ELR (cell line): ENCODE measurements around the gene RNF208.

Experiments
- DNase-seq: peaks from one replicate; pipeline ENCODE4 v3.0.0-alpha.2; 2015; ENCODE audit warnings: low read depth

Gene RNF208

GRCh38 chr9:137227853-137228505, 5.9 kb upstream of the RNF208 start:
- DNase-seq: no peak

DNA sequence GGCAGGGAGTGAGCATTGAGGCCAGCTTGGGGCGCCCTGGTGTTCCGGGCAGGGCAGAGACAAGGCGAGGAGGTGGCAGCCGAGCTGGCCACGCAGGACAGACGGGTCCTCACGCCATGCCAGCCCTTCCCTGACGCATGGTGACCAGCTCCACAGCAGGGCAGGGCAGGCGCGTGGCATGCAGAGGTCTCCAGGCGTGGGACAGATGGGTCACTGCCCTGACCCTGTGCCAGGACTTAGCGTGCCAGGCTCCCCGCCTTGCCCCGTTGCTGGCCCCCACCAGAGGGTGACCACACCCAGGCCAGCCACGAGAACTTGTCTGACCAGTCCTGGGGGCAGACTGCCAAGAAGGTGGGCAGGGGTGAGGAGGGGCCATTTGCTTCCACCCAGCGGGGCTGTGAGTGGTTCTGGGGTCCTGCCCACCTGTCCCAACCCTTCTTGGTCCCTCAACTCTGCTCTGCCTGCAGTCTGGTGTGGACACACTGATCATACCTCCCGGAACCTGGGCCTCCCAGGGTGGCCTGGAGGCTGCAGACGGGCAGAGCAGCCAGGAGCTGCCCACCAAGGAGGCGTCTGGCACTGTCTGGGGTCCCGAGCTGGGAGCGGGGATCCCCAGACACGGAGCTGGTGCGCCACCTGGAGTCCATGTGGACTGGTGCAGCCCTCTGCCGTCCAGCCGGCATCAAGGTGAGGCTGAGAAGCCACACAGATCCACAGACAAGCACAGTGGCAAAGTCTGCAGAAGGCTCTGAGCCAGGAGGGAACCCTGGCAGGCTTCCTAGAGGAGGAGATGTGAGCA, 5.2 kb upstream of the RNF208 start, which contains the start of gene RNF224:
TSS of gene RNF224 (plus strand) at position 449 of the 799 bp plus-strand sequence. CDS start 834 bp downstream, outside the sequence.
- DNase-seq: peak; percentile 83

DNA sequence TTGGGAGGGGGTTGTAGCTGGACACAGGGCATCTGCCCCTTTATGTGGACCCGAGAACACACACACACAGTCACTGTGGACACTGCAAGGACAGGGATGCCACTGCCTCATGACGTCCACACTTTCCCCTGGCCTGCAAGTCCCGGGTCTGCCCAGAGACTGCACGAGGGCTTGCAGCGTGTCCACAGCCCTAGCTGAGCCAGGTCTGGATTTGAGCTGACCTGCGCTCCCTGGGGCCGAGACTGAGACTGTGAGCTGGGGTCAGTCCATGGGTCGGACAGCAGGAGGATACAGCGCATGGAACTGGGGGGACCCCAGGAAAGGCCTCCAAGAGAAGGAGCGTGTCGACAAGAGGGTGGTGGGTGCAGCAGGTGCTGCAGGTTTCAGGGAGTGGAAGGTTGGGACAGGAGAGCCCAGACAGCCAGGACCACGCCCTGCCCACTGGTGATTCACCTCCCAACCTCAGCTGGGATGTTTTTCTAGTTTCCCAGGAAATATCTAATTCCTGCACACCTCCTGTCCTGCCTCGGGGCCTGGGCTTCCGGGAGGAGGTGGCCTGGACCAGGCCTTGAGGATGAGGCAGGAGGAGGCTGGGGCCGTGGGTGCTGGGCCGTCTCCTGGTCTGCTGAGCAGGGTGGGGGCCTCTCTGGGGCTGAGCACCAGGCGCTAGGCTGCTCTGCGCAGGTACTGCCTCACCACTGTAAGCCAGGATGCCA, 4.5 kb upstream of the RNF208 start:
- DNase-seq: peak; percentile 76

DNA sequence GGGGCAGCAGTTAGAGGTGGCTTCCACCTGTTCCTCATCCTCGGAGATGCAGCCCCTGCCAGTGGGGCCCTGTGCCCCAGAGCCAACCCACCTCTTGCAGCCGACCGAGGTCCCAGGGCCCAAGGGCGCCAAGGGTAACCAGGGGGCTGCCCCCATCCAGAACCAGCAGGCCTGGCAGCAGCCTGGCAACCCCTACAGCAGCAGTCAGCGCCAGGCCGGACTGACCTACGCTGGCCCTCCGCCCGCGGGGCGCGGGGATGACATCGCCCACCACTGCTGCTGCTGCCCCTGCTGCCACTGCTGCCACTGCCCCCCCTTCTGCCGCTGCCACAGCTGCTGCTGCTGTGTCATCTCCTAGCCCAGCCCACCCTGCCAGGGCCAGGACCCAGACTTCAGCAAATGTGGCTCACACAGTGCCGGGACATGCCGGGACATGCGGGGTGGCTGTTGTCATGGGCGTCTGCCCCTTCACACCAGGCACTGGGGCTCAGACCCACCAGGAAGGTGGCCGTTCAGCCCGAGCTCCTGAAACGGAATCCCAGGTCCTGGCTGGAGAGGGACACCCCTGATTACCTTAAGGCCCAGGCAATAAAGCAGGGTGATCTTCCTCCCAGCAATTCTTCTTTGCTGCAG, 3.8 kb upstream of the RNF208 start:
- DNase-seq: no peak

DNA sequence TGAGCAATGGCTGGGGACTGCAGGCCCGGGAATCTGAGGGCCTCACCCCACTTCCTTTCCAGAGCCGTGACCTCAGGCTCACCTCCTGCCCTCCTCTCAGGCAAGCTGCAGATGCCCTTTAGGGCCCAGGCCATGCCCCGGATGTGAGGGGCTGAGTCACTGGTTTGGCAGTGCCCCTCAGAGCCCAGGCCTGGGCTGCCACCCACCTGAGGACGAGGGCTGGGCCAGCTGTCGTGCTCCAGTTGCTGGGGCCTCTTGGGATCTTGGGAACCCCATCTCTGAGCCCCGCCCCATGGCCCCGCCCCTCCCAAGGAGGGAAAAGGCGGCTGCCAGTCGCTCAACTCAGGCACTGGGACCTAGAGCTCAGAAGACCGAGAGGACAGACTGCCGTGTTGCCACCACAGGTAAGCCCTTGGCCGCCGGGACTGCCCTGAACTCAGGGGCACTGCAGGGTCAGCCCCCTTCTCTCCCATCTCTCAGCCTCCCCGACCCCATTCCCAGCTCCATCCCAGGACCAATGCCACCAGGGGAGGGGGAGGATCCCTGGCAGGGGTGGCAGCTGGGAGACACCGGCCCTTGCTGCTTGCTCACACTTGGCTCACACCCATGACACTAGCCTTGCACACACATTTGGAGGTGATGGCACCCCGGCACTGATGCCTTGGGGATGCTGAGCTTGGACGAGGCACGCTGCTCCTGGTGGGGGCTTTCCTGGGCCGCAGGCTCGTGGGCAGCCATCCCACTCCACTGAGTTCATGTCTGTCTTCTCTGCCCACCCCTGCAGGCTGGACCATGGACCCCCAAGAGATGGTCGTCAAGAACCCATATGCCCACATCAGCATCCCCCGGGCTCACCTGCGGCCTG, 3.0 kb upstream of the RNF208 start, which contains the start of gene CYSRT1:
TSS of gene CYSRT1 (plus strand) at position 345 of the 865 bp plus-strand sequence. CDS start at position 793, 448 bp downstream.
- DNase-seq: peak; percentile 34

- DNase-seq: peak; percentile 99
These were observed 1.3 kb upstream of the RNF208 start for GRCh38 chr9:137223078-137223970.

- no peak for DNase-seq
These were observed 431 bp downstream of the RNF208 start for GRCh38 chr9:137221506-137222111.

GRCh38 chr9:137221095-137221505, 940 bp downstream of the RNF208 start:
- DNase-seq: no peak

DNA sequence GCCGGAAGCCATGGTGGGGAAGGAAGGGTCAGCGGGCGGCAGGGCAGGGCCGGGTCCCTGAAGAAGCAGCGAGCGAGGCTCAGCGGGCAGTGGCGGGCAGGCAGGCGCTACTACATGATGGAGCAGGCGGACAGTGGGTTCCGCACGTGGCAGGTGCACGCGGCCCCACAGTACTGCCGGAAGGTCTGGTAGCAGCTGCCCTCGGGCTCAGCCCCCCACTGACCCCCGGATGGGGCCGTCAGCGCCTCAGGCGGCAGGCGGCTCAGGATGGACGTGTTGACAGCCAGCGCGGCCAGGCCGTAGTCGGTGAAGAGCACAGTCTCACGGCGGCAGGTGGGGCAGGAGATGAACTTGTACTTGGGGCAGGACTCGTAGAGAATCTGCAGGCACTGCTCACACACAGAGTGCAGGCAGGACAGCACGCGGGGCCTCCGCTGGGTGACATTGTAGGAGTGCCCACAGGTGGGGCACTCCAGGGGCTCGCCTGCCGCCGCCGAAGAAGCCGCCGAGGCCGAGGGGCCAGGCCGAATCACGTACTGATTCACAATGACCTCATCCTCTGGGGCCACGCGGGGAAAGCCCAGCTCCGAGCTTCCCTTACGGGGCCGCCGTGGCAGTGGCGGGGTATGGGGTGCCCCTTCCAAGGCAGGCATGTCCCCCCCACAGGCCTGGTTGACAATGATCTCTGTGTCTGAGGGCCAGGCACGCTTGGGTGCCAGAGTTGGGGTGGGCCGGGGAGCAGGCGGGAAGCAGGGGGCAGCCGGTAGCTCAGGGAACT, 1.5 kb downstream of the RNF208 start:
- no peak for DNase-seq

DNA sequence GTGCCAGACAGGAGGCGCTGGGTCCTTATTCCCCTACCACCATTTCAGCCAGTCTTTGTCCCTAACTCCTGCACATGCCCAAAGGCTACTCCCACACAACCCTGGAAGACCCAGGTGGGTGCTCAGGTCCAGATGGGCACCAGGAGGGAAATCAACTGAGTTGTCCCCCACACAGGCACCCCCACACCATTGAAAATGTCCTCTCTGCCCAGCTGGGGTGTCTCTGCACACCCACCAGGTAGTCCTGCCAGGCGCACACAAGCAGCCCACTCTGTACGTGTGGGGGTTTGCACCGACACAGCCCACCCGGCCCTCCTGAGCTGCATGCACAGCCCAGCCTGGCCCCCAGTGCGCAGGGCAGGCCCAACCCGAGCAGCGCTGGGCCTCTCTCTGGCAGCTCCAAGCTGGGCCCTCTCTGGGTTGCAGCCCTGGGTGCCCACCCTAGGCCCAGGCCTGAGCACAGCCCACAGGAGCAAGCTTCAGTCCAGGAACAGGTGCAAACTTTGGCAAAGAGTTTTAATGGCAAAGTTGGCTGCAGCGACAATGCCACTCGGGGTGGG, 2.2 kb downstream of the RNF208 start:
- DNase-seq: no peak

- peak; percentile 56 for DNase-seq
These were observed 3.2 kb downstream of the RNF208 start for GRCh38 chr9:137218754-137219271.

DNA sequence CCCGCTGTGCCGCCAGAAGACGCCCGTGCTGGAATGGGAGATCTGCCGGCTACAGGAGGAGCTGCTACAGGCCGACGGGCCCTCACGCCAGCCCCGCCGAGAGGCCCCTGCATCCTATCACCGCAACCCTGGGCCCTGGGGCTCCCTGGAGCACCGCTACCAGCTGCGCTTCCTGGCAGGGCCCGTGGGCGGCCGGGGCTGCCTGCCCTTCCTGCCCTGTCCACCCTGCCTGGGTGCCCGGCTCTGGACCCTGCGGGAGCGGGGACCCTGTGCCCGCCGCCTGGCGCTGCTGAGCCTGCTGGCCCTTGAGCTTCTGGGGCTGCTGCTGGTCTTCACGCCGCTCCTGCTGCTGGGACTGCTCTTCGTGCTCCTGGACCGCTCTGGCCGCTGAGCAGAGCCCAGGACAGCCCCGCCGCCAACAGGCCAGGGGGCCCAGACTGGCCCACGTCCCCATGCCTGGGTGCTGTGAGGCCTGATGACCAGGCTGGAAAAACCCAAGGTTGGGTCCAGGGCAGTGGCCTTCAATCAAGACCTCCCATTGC, 3.8 kb downstream of the RNF208 start:
- DNase-seq: no peak

DNA sequence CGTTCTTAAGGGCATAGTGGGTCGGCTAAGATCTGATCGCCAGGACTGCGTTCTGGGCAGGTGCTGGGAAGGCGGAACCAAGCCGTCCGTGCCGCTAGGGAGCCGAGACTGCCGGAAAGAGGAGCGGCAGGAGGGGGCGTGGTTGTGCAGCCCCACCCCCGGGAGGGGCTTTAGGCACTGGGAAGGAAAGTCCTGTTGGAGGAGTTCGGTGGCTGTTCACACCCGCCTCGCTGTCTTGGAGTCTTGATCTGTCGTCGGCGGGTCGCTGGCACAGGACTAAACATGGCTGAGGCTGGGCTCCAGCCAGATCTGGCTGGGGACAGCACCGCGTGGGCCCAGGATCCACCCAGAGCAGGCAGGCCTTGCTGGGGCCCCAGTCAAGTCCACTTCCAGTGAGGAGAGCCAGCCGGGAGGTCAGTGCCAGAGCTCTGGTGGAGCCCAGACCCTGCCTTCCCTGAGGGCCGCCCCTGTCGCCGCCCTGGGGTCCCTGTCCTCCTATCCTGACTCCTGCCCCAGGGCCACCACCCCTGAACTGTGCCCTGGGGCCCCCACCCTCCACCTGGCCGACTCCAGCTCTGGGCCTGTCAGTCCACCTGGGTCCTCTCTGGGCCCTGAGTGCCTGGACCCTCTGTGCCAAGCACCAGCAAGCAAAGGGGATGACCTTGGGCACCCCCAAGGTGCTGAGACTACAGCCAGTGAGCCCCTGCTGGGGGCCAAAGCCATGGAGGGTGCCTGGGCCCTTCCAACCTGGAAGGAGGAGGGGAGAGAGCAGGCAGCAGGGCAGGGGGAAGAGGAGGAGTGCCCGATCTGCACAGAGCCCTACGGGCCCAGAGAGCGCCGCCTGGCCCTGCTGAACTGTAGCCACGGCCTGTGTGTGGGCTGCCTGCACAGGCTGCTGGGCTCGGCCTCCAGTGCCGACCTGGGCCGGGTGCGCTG, 4.5 kb downstream of the RNF208 start:
- DNase-seq: no peak

GRCh38 chr9:137216188-137216965, 5.7 kb downstream of the RNF208 start:
- DNase-seq: no peak

- no peak for DNase-seq
These were observed 6.6 kb downstream of the RNF208 start for GRCh38 chr9:137215196-137215986.
